K562 (cell line): ENCODE measurements around the gene OTOG. TPM values are rescaled to one million over a fixed set of nuclear protein-coding genes. Genes with fewer than 3 reads are reported as not detected.

ENCODE experiments used
- ATAC-seq: fragments of 200-7000 bp; cut with Tn5 transposase; 3 replicates; pipeline ENCODE4 v1.9.1; 2020; ENCODE audit warnings: moderate library complexity
- BruUV-seq: library from RNA; stranded (reverse); fragments of 400-500 nt; replicated peaks from 2 replicates; lab custom pipeline; 2021; lab: Mats Ljungman, UMichigan
- CTCF ChIA-PET: fragments of 300-600 bp; formaldehyde crosslinking; extraction: SDS; loops from one replicate; lab custom pipeline; 2021; ENCODE audit warnings: low intra/inter-chr PET ratio; lab: Yijun Ruan, JAX
- POLR2A ChIA-PET: fragments of 300-600, 350-650 bp; sonication (Branson Sonifier 250); formaldehyde crosslinking; extraction: SDS; loops from one replicate; lab custom pipeline; 2021; ENCODE audit warnings: antibody characterized with exemption, inconsistent platforms; lab: Yijun Ruan, JAX
- DNase-seq, 4 experiments: peaks; one replicate each; pipeline versions ENCODE4 v3.0.0 to v3.0.0-alpha.2; 2011 to 2018; ENCODE audit warnings: low spot score in 3 of 4, mixed read lengths in 3 of 4; ENCODE audit errors: extremely low read depth in 1 of 4
- FAIRE-seq: peaks from 2 replicates; lab custom pipeline; 2011; peaks lifted over from hg19 to GRCh38; lab: Jason Lieb, UNC
- H2AFZ ChIP-seq: 2 replicates; pipeline ENCODE4 v1.6.0; 2011; ENCODE audit warnings: low read depth, low read length, control low read depth, inconsistent platforms
- H3K27ac ChIP-seq: fragments of 200-600 bp; 3 replicates; pipeline ENCODE4 v1.8.0; 2011; ENCODE audit warnings: low read depth, mild to moderate bottlenecking, control low read depth, inconsistent platforms, low read length, moderate library complexity, mixed read lengths; ENCODE audit errors: extremely low read depth
- H3K27me3 ChIP-seq, 2 experiments: fragments of 300-600 bp in 1 of 2; 2 replicates in 1 of 2; 3 replicates in 1 of 2; pipeline versions ENCODE4 v1.6.0 to v1.8.0; 2011; ENCODE audit warnings: inconsistent platforms in 2 of 2, low read length in 2 of 2, mild to moderate bottlenecking in 1 of 2, mixed read lengths in 1 of 2, moderate library complexity in 1 of 2; ENCODE audit not compliant: control insufficient read depth in 2 of 2, insufficient read depth in 2 of 2
- H3K36me3 ChIP-seq: fragments of 300-600 bp; 3 replicates; pipeline ENCODE4 v1.8.0; 2011; ENCODE audit warnings: mild to moderate bottlenecking, low read length, inconsistent platforms; ENCODE audit not compliant: control insufficient read depth, insufficient read depth
- H3K4me1 ChIP-seq, 2 experiments: fragments of 200-600 bp in 1 of 2; replicated peaks in 1 of 2; 2 replicates in 1 of 2; 3 replicates in 1 of 2; pipeline versions ENCODE4 v1.5.1 to v1.8.0; 2011; ENCODE audit warnings: inconsistent platforms in 2 of 2, low read length in 2 of 2, mild to moderate bottlenecking in 1 of 2, mixed read lengths in 1 of 2, moderate library complexity in 1 of 2; ENCODE audit not compliant: control insufficient read depth in 2 of 2, insufficient read depth in 2 of 2
- H3K4me2 ChIP-seq: 2 replicates; pipeline ENCODE4 v1.6.1; 2011; ENCODE audit warnings: low read length, control low read depth, inconsistent platforms, mixed read lengths; ENCODE audit not compliant: insufficient read depth
- H3K4me3 ChIP-seq: fragments of 200-600 bp; sonication (generic), shearing (Covaris generic); 2 replicates; pipeline ENCODE4 v1.5.1; 2016; ENCODE audit warnings: control low read depth, inconsistent platforms
- H3K79me2 ChIP-seq: fragments of 200-600 bp; 3 replicates; pipeline ENCODE4 v1.8.0; 2011; ENCODE audit warnings: low read length, inconsistent platforms; ENCODE audit not compliant: control insufficient read depth, insufficient read depth
- H3K9ac ChIP-seq, 2 experiments: 2 replicates each; pipeline versions ENCODE4 v1.6.0 to v1.6.1; 2011; ENCODE audit warnings: low read depth in 2 of 2, low read length in 2 of 2, control low read depth in 1 of 2, inconsistent platforms in 1 of 2, mild to moderate bottlenecking in 1 of 2, mixed read lengths in 1 of 2; ENCODE audit not compliant: insufficient read depth in 1 of 2
- H3K9me1 ChIP-seq: one replicate; pipeline ENCODE4 v1.6.0; 2011; ENCODE audit warnings: inconsistent platforms, mild to moderate bottlenecking, low read length, moderate library complexity; ENCODE audit not compliant: control insufficient read depth, insufficient read depth
- H3K9me3 ChIP-seq: replicated peaks from 2 replicates; pipeline ENCODE4 v1.5.1; 2011; ENCODE audit warnings: low read depth, low read length, inconsistent platforms; ENCODE audit not compliant: control insufficient read depth, insufficient read depth
- H4K20me1 ChIP-seq: replicated peaks from 2 replicates; pipeline ENCODE4 v1.6.1; 2011; ENCODE audit warnings: low read length, inconsistent platforms, mixed read lengths; ENCODE audit not compliant: control insufficient read depth, insufficient read depth
- CHD2 ChIP-seq: IDR thresholded peaks from 2 replicates; pipeline ENCODE4 v1.6.1; 2011; ENCODE audit warnings: low read depth, low read length
- FOSL1 ChIP-seq: fragments of 200-800 bp; sonication (Bioruptor generic); conservative IDR thresholded peaks from 2 replicates; pipeline ENCODE4 v1.6.1; 2016; ENCODE audit warnings: missing genetic modification characterization, missing compliant biosample characterization
- HDAC1 ChIP-seq, 2 experiments: fragments of 450-650 bp; IDR thresholded peaks; 2 replicates each; pipeline ENCODE4 v1.6.1; 2016 to 2017; ENCODE audit warnings: inconsistent platforms in 1 of 2, mild to moderate bottlenecking in 1 of 2, moderate library complexity in 1 of 2
- HOXB6 ChIP-seq: fragments of 250-450 bp; sonication (Bioruptor Pico); IDR thresholded peaks from 2 replicates; pipeline ENCODE4 v1.5.1; 2022; ENCODE audit warnings: mild to moderate bottlenecking, borderline replicate concordance
- MED1 ChIP-seq: sonication (generic); formaldehyde crosslinking; IDR thresholded peaks from 2 replicates; pipeline ENCODE4 v1.8.1; 2023; ENCODE audit warnings: missing genetic modification reagents, borderline replicate concordance
- MIER1 ChIP-seq: fragments of 450-650 bp; IDR thresholded peaks from 2 replicates; pipeline ENCODE4 v1.6.1; 2016; ENCODE audit warnings: antibody characterized with exemption, mild to moderate bottlenecking, low read depth
- MNT ChIP-seq, 2 experiments: fragments of 450-650 bp; conservative IDR thresholded peaks; 2 replicates each; pipeline ENCODE4 v1.6.1; 2017; ENCODE audit warnings: mild to moderate bottlenecking in 2 of 2, moderate library complexity in 2 of 2
- PTTG1 ChIP-seq: fragments of 450-650 bp; IDR thresholded peaks from 2 replicates; pipeline ENCODE4 v1.6.1; 2016; ENCODE audit warnings: low read depth, mild to moderate bottlenecking, missing genetic modification characterization, missing compliant biosample characterization
- RBM22 ChIP-seq: fragments of 200-400 bp; formaldehyde crosslinking; IDR thresholded peaks from 2 replicates; pipeline ENCODE4 v1.6.1; 2018; ENCODE audit warnings: low read length, low read depth; ENCODE audit not compliant: poor library complexity, severe bottlenecking
- SAFB2 ChIP-seq: fragments of 200-400 bp; formaldehyde crosslinking; IDR thresholded peaks from 2 replicates; pipeline ENCODE4 v1.6.1; 2018; ENCODE audit warnings: borderline replicate concordance, low read length, low read depth, moderate library complexity; ENCODE audit not compliant: severe bottlenecking
- SNIP1 ChIP-seq: fragments of 450-650 bp; IDR thresholded peaks from 2 replicates; pipeline ENCODE4 v1.7.1; 2017; ENCODE audit warnings: low read depth, mild to moderate bottlenecking
- TAF7 ChIP-seq: fragments of 450-650 bp; IDR thresholded peaks from 2 replicates; pipeline ENCODE4 v1.6.1; 2016; ENCODE audit warnings: missing genetic modification characterization, missing compliant biosample characterization
- TARDBP ChIP-seq: fragments of 450-650 bp; IDR thresholded peaks from 2 replicates; pipeline ENCODE4 v1.6.1; 2016
- ZNF445 ChIP-seq: fragments of 250-450 bp; sonication (Bioruptor Pico); IDR thresholded peaks from 2 replicates; pipeline ENCODE4 v1.4.0; 2020; ENCODE audit warnings: low read depth, mild to moderate bottlenecking, moderate library complexity
- ZNF778 ChIP-seq: fragments of 450-650 bp; formaldehyde crosslinking; IDR thresholded peaks from 2 replicates; pipeline ENCODE4 v1.4.0; 2020; ENCODE audit warnings: mild to moderate bottlenecking, moderate library complexity
- ZNF79 ChIP-seq: fragments of 250-450 bp; sonication (Bioruptor Pico); IDR thresholded peaks from 2 replicates; pipeline ENCODE4 v1.4.0; 2020; ENCODE audit warnings: low read depth, mild to moderate bottlenecking, moderate library complexity
- WGBS: fragments of 100-300 bp; shearing (Covaris generic); methylation state at CpG from one replicate; pipeline ENCODE4 v1.1.6; 2016; ENCODE audit warnings: low coverage, mixed read lengths; ENCODE audit not compliant: insufficient coverage; ENCODE audit errors: missing lambda C conversion rate; 5-methylcytosine and 5-hydroxymethylcytosine counted together
- in situ Hi-C: fragments of 300-500 bp; cut with MboI; formaldehyde crosslinking; loops from 4 replicates; pipeline ENCODE4 v1.15.0; 2018; ENCODE audit warnings: inconsistent platforms, mixed read lengths
- intact Hi-C: fragments of 100-400 bp; cut with micrococcal nuclease; formaldehyde crosslinking; loops from 2 replicates; pipeline ENCODE4 v1.14.2; 2022
- polyA plus RNA-seq, 8 experiments: library from polyadenylated mRNA; depleted of rRNA in 4 of 8; stranded (reverse) in 5 of 8; unstranded in 3 of 8; fragments of >200 nt; fragmentation: Nextera tagmentation in 2 of 8; fragmentation: Illumina TruSeq in 1 of 8; extraction: Ambion mirVana in 2 of 8; extraction: Trizol in 1 of 8; gene quantifications; 2 replicates each; pipeline versions ENCODE4 v1.2.1 to v1.2.3, GENCODE V29; 2011 to 2014; ENCODE audit warnings: inconsistent platforms in 1 of 8, missing spikeins in 1 of 8
- total RNA-seq, 7 experiments: library from RNA; depleted of rRNA in 6 of 7; stranded (reverse); fragments of >200 nt in 6 of 7; fragmentation: Illumina TruSeq in 2 of 7; extraction: Trizol in 2 of 7; gene quantifications; 2 replicates each; pipeline versions ENCODE4 v1.2.1 to v1.2.3, GENCODE V29; 2011 to 2021; ENCODE audit warnings: low replicate concordance in 1 of 7
- TF ChIP-seq, protein P1 (sequence below): fragments of 450-650 bp; IDR thresholded peaks from one replicate; pipeline ENCODE4 v1.6.1; 2018; ENCODE audit warnings: mild to moderate bottlenecking, moderate library complexity; ENCODE audit not compliant: partially characterized antibody

OTOG gene
- total and polyA plus RNA-seq, 9 of the 15 experiments (the other 6 are each of a cell fraction or from before 2014, with no cell fraction given), result not detected

- intact Hi-C loops, result no loop called here
- H3K9ac ChIP-seq, result no peak overlapping the region
- ChIA-PET POLR2A (interaction anchor here (0.6 kb wide), 1 partner anchor 535 kb away, joined by 3 read pairs; no protein-coding TSS in a partner anchor), CTCF (interaction anchor here (1.0 kb wide), 1 partner anchor 378 kb away, joined by 3 read pairs; no protein-coding TSS in a partner anchor)
- no peak overlapping the region for H2AFZ ChIP-seq
- no TSS peak for BruUV-seq
- no peaks in the 10 kb centered on the region for H3K9me3 ChIP-seq
- 3% methylated on average over 4 of the region's 4 CpGs for WGBS
- no peak for TF ChIP-seq ZNF79 (CRISPR knock-in tag)
- TF ChIP-seq ZNF778, result no peak
- TF ChIP-seq CHD2, result no peak
- no peak for TF ChIP-seq MIER1
- no peak for TF ChIP-seq PTTG1
- TF ChIP-seq HDAC1 (IDR thresholded peaks at IDR 0.05), result no peak
- no peak for TF ChIP-seq TAF7
- TF ChIP-seq HOXB6 (CRISPR knock-in tag), result no peak
- no peak for TF ChIP-seq SNIP1
- TF ChIP-seq MED1 (CRISPR knock-in tag), result no peak
- TF ChIP-seq, protein P1, sequence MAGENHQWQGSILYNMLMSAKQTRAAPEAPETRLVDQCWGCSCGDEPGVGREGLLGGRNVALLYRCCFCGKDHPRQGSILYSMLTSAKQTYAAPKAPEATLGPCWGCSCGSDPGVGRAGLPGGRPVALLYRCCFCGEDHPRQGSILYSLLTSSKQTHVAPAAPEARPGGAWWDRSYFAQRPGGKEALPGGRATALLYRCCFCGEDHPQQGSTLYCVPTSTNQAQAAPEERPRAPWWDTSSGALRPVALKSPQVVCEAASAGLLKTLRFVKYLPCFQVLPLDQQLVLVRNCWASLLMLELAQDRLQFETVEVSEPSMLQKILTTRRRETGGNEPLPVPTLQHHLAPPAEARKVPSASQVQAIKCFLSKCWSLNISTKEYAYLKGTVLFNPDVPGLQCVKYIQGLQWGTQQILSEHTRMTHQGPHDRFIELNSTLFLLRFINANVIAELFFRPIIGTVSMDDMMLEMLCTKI, result no peak
- TF ChIP-seq SAFB2, result no peak
- no peak for TF ChIP-seq MNT (conservative IDR thresholded peaks at IDR 0.05)
- no peak for TF ChIP-seq ZNF445 (CRISPR knock-in tag)
- no peak for TF ChIP-seq RBM22
- no peak for TF ChIP-seq FOSL1
- TF ChIP-seq TARDBP, result no peak
- H3K4me3 ChIP-seq, result no peak overlapping the region
- H3K79me2 ChIP-seq, result no peaks in the 10 kb centered on the region
- no peaks in the 10 kb centered on the region for H3K36me3 ChIP-seq
- H3K9me1 ChIP-seq, result no peaks in the 10 kb centered on the region
- in situ Hi-C loops, result loop anchor here (10.0 kb wide), 1 partner anchor 123 kb away; no protein-coding TSS in a partner anchor
- H3K4me1 ChIP-seq, result peaks cover 0 to 3% of the 10 kb centered on the region in 2 experiments; a peak in 1 of 5 replicates
- H3K27ac ChIP-seq, result no peak overlapping the region
- peaks cover 7% of the 10 kb centered on the region for H4K20me1 ChIP-seq
- no peak overlapping the region for H3K4me2 ChIP-seq
- peaks cover 0 to 30% of the 10 kb centered on the region in 2 experiments; a peak in 3 of 5 replicates for H3K27me3 ChIP-seq
- ATAC-seq, result no peak
- no peak for FAIRE-seq
- no peak for DNase-seq
These were observed 54.6 kb downstream of the OTOG start for GRCh38 chr11:17601676-17602075.
